ENCODE measurements around the gene SHQ1.

GRCh38 chr3:72889310-72890165 is 41.3 kb upstream of the SHQ1 start:
- TF ChIP-seq CTCF (IDR thresholded peaks at IDR 0.05): no peak
- no peak for TF ChIP-seq POLR2A (IDR thresholded peaks at IDR 0.05)
